Nephron (organoid): ENCODE measurements around the gene CACNA2D4.
A peak's percentile ranks its signal among the peaks of the same experiment; 100 is the strongest.

ENCODE experiments used
- H3K27ac Mint-ChIP-seq, 3 experiments: 2 replicates each; pipeline ENCODE4 v1.8.0; 2020; ENCODE audit warnings: mixed read lengths in 3 of 3, mild to moderate bottlenecking in 2 of 3, moderate library complexity in 1 of 3
- H3K27me3 Mint-ChIP-seq: 2 replicates; pipeline ENCODE4 v1.8.0; 2021; ENCODE audit warnings: low read depth, mild to moderate bottlenecking, moderate library complexity, mixed read lengths
- H3K36me3 Mint-ChIP-seq: 2 replicates; pipeline ENCODE4 v1.8.0; 2020; ENCODE audit warnings: low read depth, mixed read lengths
- H3K4me1 Mint-ChIP-seq: 2 replicates; pipeline ENCODE4 v1.8.0; 2020; ENCODE audit warnings: mixed read lengths
- H3K4me3 Mint-ChIP-seq, 3 experiments: 2 replicates each; pipeline ENCODE4 v1.8.0; 2020; ENCODE audit warnings: mild to moderate bottlenecking in 3 of 3, mixed read lengths in 3 of 3, moderate library complexity in 2 of 3
- H3K9me3 Mint-ChIP-seq: 2 replicates; pipeline ENCODE4 v1.8.0; 2020; ENCODE audit warnings: mixed read lengths
- TF ChIP-seq, protein P1 (sequence below), 3 experiments: fragments of 200-600 bp; sonication (generic); IDR thresholded peaks; one replicate each; pipeline ENCODE4 v1.5.0; 2021; ENCODE audit warnings: antibody characterized with exemption in 3 of 3; ENCODE audit not compliant: unreplicated experiment in 3 of 3

Gene CACNA2D4

DNA sequence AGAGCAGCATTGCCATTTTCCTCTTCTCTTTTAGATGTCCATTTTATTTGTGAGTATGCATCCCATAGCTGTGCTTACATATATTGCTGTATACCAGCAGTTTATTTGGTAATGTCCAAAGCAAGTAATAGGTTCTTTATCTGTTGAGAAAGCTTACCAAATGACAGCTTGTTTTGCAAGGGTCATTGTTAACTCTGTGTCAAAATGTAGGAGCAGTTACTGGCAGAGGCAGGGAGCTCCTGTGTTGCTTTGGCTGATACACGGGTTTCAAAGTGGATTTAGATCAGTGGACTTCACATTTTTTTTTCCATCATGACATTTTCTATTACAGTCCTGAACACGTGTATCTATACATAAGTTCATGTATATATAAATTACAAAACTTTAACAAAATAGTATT lies 136.2 kb downstream of the CACNA2D4 start:
- H3K27me3 Mint-ChIP-seq = no peaks in the 10 kb centered on the region
- H3K36me3 Mint-ChIP-seq = peaks cover 43% of the 10 kb centered on the region
- no peak overlapping the region for H3K4me3 Mint-ChIP-seq
- TF ChIP-seq, protein P1, sequence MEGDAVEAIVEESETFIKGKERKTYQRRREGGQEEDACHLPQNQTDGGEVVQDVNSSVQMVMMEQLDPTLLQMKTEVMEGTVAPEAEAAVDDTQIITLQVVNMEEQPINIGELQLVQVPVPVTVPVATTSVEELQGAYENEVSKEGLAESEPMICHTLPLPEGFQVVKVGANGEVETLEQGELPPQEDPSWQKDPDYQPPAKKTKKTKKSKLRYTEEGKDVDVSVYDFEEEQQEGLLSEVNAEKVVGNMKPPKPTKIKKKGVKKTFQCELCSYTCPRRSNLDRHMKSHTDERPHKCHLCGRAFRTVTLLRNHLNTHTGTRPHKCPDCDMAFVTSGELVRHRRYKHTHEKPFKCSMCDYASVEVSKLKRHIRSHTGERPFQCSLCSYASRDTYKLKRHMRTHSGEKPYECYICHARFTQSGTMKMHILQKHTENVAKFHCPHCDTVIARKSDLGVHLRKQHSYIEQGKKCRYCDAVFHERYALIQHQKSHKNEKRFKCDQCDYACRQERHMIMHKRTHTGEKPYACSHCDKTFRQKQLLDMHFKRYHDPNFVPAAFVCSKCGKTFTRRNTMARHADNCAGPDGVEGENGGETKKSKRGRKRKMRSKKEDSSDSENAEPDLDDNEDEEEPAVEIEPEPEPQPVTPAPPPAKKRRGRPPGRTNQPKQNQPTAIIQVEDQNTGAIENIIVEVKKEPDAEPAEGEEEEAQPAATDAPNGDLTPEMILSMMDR (IDR thresholded peaks at IDR 0.05; ENCODE audit: unreplicated experiment in 3 of 3) = no peak
- no peaks in the 10 kb centered on the region for H3K9me3 Mint-ChIP-seq
- no peak overlapping the region for H3K27ac Mint-ChIP-seq
- peaks cover 15% of the 10 kb centered on the region for H3K4me1 Mint-ChIP-seq

- Mint-ChIP-seq H3K36me3 (peaks cover 42% of the 10 kb centered on the region), H3K27me3 (no peaks in the 10 kb centered on the region), H3K4me1 (peaks cover 16% of the 10 kb centered on the region), H3K27ac (peak overlapping the region in 1 of 3 experiments; percentile 45), H3K9me3 (no peaks in the 10 kb centered on the region), H3K4me3 (no peak overlapping the region)
- TF ChIP-seq, protein P1 (IDR thresholded peaks at IDR 0.05; ENCODE audit: unreplicated experiment in 3 of 3) = no peak
These were observed 136.7 kb downstream of the CACNA2D4 start for GRCh38 chr12:1781772-1782171.

- no peaks in the 10 kb centered on the region for H3K9me3 Mint-ChIP-seq
- no peaks in the 10 kb centered on the region for H3K27me3 Mint-ChIP-seq
- H3K27ac Mint-ChIP-seq = no peak overlapping the region
- TF ChIP-seq, protein P1 (IDR thresholded peaks at IDR 0.05; ENCODE audit: unreplicated experiment in 3 of 3) = no peak
- peaks cover 41% of the 10 kb centered on the region for H3K36me3 Mint-ChIP-seq
- no peak overlapping the region for H3K4me3 Mint-ChIP-seq
- peaks cover 29% of the 10 kb centered on the region for H3K4me1 Mint-ChIP-seq
These were observed 138.7 kb downstream of the CACNA2D4 start for GRCh38 chr12:1779783-1780182.

DNA sequence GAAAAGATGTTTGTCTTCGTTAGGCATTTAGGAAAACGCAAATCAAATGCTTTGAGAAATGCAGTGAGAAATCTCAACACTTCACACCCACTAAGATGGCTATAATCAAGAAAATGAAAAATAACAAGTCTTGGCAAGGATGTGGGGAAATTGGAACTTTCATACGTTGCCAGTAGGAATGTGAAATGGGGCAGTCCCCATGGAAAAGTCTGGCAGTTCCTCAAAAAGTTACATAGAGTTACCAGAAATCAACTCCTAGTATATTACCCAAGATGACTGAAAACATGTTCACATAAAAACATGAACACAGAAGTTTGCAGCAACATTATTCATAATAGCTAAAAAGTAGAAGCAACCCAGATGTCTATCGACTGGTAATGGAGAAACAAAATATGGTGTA lies 139.5 kb downstream of the CACNA2D4 start:
- Mint-ChIP-seq H3K27me3 (no peaks in the 10 kb centered on the region), H3K36me3 (peaks cover 33% of the 10 kb centered on the region), H3K4me3 (no peak overlapping the region), H3K4me1 (peaks cover 35% of the 10 kb centered on the region), H3K9me3 (no peaks in the 10 kb centered on the region), H3K27ac (peak overlapping the region in 1 of 3 experiments; percentile 9)
- TF ChIP-seq, protein P1 (IDR thresholded peaks at IDR 0.05; ENCODE audit: unreplicated experiment in 3 of 3) = no peak

GRCh38 chr12:1777798-1778197 lies 140.7 kb downstream of the CACNA2D4 start:
- H3K27me3 Mint-ChIP-seq = no peaks in the 10 kb centered on the region
- TF ChIP-seq, protein P1 (IDR thresholded peaks at IDR 0.05; ENCODE audit: unreplicated experiment in 3 of 3) = no peak
- H3K36me3 Mint-ChIP-seq = peaks cover 35% of the 10 kb centered on the region
- H3K27ac Mint-ChIP-seq = no peak overlapping the region
- no peaks in the 10 kb centered on the region for H3K9me3 Mint-ChIP-seq
- H3K4me1 Mint-ChIP-seq = peaks cover 40% of the 10 kb centered on the region
- no peak overlapping the region for H3K4me3 Mint-ChIP-seq

DNA sequence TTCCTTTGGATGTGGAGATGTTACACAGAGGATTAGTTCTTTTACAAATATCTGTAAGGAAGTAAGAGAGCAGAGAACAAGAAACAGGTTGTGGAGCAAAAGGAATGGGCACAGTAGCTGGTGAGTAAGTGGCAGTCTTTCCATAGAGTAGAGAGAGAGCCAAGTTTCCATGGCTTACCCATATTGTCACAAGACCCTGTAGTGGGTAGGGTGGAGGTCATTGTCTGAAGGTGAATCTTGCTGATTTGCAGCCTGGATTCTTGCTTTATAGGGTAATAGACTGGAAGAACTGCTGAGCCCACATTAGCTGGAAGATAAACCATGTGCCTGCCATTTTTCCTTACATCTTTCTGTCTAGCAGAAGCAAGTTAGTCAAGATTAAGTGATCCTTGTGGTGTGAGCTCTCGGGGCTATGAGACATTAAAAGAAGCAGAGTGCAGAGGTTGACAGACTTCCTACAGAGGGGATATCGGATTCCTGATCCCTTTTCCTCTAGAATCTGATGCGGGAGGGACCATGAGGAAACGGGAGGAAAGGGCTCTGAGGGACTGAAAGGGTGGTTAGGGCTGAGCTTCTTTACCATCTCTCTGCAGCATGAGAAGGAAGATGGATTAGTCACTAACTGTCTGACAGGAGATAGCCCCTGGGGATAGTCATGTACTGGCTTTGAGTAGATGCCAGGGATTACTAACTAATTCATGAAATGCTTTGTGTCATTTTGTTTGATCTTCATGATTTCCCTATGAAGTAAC lies 142.1 kb downstream of the CACNA2D4 start:
- H3K27me3 Mint-ChIP-seq = no peaks in the 10 kb centered on the region
- no peak overlapping the region for H3K4me3 Mint-ChIP-seq
- TF ChIP-seq, protein P1 (IDR thresholded peaks at IDR 0.05; ENCODE audit: unreplicated experiment in 3 of 3) = no peak
- H3K9me3 Mint-ChIP-seq = no peaks in the 10 kb centered on the region
- peak overlapping the region; percentile 5 to 50 (median 8) for H3K27ac Mint-ChIP-seq
- H3K4me1 Mint-ChIP-seq = peaks cover 34% of the 10 kb centered on the region
- peaks cover 31% of the 10 kb centered on the region for H3K36me3 Mint-ChIP-seq
